Measurements from ENCODE around the gene IGFBP4. TPM values are rescaled to one million over a fixed set of nuclear protein-coding genes. Genes with fewer than 3 reads are reported as not detected.
"Not testable (repeated sequence)": the region's sequence is repeated elsewhere in the genome, so short reads cannot be mapped to it uniquely, and the experiment has no call there.

The IGFBP4 gene
- total RNA-seq, 3 donors from 2014 or later (not counting 1 experiment from before 2014, with no cell fraction given), result 2.1 to 8.1 (median 2.8) TPM

DNA sequence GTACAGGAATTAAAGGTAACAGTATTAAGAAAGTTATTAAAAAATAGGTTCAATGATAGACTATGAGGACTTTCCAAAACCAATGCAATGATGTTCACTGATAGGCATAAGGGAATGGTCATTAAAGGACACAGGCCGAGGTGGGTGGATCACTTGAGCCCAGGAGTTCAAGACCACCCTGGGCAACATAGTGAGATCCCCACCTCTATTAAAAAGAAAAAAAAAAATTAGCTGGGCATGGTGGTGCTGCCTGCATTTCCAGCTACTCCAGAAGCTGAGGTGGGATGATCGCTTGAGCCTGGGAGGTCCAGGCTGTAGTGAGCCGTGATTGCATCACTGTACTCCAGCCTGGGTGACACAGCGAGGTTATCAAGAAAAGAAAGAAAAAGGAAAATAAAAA is 31.4 kb upstream of the IGFBP4 start:
- Mint-ChIP-seq H3K27me3 (ENCODE audit: low read depth in 2 of 2) (no peaks in the 10 kb centered on the region), H3K4me3 (no peak overlapping the region), H3K36me3 (no peaks in the 10 kb centered on the region), H3K27ac (no peak overlapping the region), H3K9me3 (no peaks in the 10 kb centered on the region), H3K4me1 (no peaks in the 10 kb centered on the region)
- Histone ChIP-seq H3K4me1 (ENCODE audit: control insufficient read depth, insufficient read depth, low read length) (peaks cover under 1% of the 10 kb centered on the region), H3K36me3 (ENCODE audit: control insufficient read depth, insufficient read depth, low read length) (no peaks in the 10 kb centered on the region), H3K27me3 (ENCODE audit: control insufficient read depth, insufficient read depth, low read length) (no peaks in the 10 kb centered on the region), H3K27ac (ENCODE audit: low read length) (no peak overlapping the region), H3K9me3 (ENCODE audit: control insufficient read depth, insufficient read depth, low read length) (no peaks in the 10 kb centered on the region), H3K4me3 (ENCODE audit: low read length) (no peak overlapping the region)
- intact Hi-C loops (cut with micrococcal nuclease), result no loop called here
- 100% methylated on average over 4 of the region's 4 CpGs for WGBS (ENCODE audit: insufficient coverage)
- no peak for DNase-seq
- no peak for ATAC-seq
- TF ChIP-seq CTCF (IDR thresholded peaks at IDR 0.05), result no peak

GRCh38 chr17:40412880-40413279 is 30.4 kb upstream of the IGFBP4 start:
- no peak for ATAC-seq
- Mint-ChIP-seq H3K9me3 (no peaks in the 10 kb centered on the region), H3K4me1 (peaks cover 5 to 10% of the 10 kb centered on the region in 2 donors), H3K27ac (no peak overlapping the region), H3K36me3 (no peaks in the 10 kb centered on the region), H3K27me3 (ENCODE audit: low read depth in 2 of 2) (no peaks in the 10 kb centered on the region), H3K4me3 (no peak overlapping the region)
- DNase-seq, result no peak
- intact Hi-C loops (cut with micrococcal nuclease), result no loop called here
- no peaks in the 10 kb centered on the region for H3K27me3 ChIP-seq (ENCODE audit: control insufficient read depth, insufficient read depth, low read length)
- no peak overlapping the region for H3K4me3 ChIP-seq (ENCODE audit: low read length)
- no peak overlapping the region for H3K27ac ChIP-seq (ENCODE audit: low read length)
- no peaks in the 10 kb centered on the region for H3K9me3 ChIP-seq (ENCODE audit: control insufficient read depth, insufficient read depth, low read length)
- no peaks in the 10 kb centered on the region for H3K36me3 ChIP-seq (ENCODE audit: control insufficient read depth, insufficient read depth, low read length)
- H3K4me1 ChIP-seq (ENCODE audit: control insufficient read depth, insufficient read depth, low read length), result peaks cover 7% of the 10 kb centered on the region
- no peak for TF ChIP-seq CTCF (IDR thresholded peaks at IDR 0.05)

DNA sequence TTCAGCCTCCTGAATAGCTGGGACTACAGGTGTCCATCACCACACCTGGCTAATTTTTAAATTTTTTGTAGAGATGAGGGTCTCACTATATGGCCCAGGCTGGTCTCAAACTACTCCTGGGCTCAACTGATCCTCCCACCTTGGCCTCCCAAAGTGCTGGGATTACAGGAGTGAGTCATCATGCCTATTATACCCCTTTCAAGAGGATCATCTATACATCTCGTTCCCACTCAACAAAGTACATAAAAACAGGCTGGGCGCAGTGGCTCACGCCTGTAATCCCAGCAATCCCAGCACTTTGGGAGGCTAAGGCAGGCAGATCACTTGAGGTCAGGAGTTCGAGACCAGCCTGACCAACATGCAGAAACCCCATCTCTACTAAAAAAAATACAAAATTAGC is 28.9 kb upstream of the IGFBP4 start:
- H3K27me3 ChIP-seq (ENCODE audit: control insufficient read depth, insufficient read depth, low read length); H3K4me3 ChIP-seq (ENCODE audit: low read length); H3K27ac Mint-ChIP-seq; H3K4me3 Mint-ChIP-seq; ATAC-seq; H3K36me3 Mint-ChIP-seq; H3K27ac ChIP-seq (ENCODE audit: low read length); intact Hi-C loops (cut with micrococcal nuclease); H3K9me3 Mint-ChIP-seq; H3K36me3 ChIP-seq (ENCODE audit: control insufficient read depth, insufficient read depth, low read length); DNase-seq; H3K27me3 Mint-ChIP-seq (ENCODE audit: low read depth in 2 of 2); H3K9me3 ChIP-seq (ENCODE audit: control insufficient read depth, insufficient read depth, low read length): not testable (repeated sequence)
- 98% methylated on average over 4 of the region's 4 CpGs for WGBS (ENCODE audit: insufficient coverage)
- peaks cover 16% of the 10 kb centered on the region for H3K4me1 ChIP-seq (ENCODE audit: control insufficient read depth, insufficient read depth, low read length)
- H3K4me1 Mint-ChIP-seq, result peaks cover 10 to 14% of the 10 kb centered on the region in 2 donors

DNA sequence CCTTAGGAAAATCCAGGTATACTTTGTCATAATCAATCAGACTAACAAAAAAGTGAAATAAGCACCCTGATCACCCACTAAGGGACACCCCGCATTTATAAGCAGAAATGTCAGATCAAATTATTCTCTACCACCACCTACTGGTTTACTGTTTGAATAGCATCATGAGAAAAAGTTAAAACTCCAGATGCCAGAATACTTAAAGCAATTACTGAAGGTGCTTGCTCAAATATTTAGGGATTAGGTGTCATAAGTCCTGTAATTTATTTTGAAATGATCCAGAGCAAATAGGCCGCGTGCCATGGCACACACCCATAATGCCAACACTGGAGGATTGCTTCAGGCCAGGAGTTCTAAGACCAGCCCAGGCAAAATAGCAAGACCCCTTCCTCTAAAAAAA is 27.9 kb upstream of the IGFBP4 start:
- Mint-ChIP-seq H3K27ac (no peak overlapping the region), H3K9me3 (no peaks in the 10 kb centered on the region), H3K27me3 (ENCODE audit: low read depth in 2 of 2) (no peaks in the 10 kb centered on the region), H3K4me1 (peaks cover 10 to 14% of the 10 kb centered on the region in 2 donors), H3K4me3 (peak overlapping the region; percentile 42), H3K36me3 (no peaks in the 10 kb centered on the region)
- peak; percentile 79 for TF ChIP-seq CTCF (IDR thresholded peaks at IDR 0.05)
- H3K4me3 ChIP-seq (ENCODE audit: low read length), result no peak overlapping the region
- H3K27ac ChIP-seq (ENCODE audit: low read length), result no peak overlapping the region
- no peak for ATAC-seq
- intact Hi-C loops (cut with micrococcal nuclease), result loop anchor here (1.0 kb wide), 2 partner anchors 57 to 112 kb away; no protein-coding TSS in a partner anchor
- H3K36me3 ChIP-seq (ENCODE audit: control insufficient read depth, insufficient read depth, low read length), result no peaks in the 10 kb centered on the region
- H3K27me3 ChIP-seq (ENCODE audit: control insufficient read depth, insufficient read depth, low read length), result no peaks in the 10 kb centered on the region
- no peaks in the 10 kb centered on the region for H3K9me3 ChIP-seq (ENCODE audit: control insufficient read depth, insufficient read depth, low read length)
- WGBS (ENCODE audit: insufficient coverage), result 75% methylated on average over 3 of the region's 3 CpGs
- DNase-seq, result peak in 1 of 2 donors; percentile 69
- H3K4me1 ChIP-seq (ENCODE audit: control insufficient read depth, insufficient read depth, low read length), result peaks cover 16% of the 10 kb centered on the region
